ENCODE results near the gene IFT20. TPM values are rescaled to one million over a fixed set of nuclear protein-coding genes. Genes with fewer than 3 reads are reported as not detected.

IFT20 gene
- total RNA-seq, 6 donors from 2014 or later = 28.6 to 60.8 (median 44.3) TPM

DNA sequence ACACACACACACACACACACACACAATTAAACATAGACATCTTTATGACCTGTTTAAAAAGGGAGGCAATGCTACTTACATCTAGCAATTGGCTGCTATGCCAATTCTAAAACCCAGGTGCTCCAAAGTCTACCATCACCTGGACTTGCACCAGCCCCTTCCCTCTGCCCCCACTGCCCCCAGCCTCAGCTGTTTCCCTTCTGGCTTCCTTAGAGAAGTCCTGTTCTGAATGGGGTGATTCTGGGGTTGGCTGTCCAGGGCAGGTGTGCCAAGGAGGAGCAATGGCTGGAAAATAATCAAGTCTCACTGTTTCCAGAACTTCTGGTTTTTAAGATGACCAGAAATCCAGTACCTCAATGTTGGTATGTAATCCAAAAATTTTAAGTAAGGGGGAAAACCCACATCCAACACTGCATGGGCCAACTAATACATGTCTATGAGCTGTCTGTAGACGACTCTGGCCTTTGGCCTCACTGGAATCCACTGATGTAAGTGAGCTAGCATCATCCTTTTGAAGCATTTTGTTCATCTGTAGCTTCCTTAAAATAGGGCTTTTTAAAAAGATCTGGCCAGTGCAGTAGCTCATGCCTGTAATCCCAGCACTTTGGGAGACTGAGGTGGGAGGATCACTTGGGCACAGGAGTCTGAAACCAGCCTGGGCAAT lies 2.1 kb downstream of the IFT20 start:
- Histone ChIP-seq H3K27me3 (no peaks in the 10 kb centered on the region), H3K36me3 (peaks cover 11 to 40% (median 28%) of the 10 kb centered on the region in 4 donors), H3K4me1 (peaks cover 33 to 45% (median 35%) of the 10 kb centered on the region in 4 donors), H3K9me3 (no peaks in the 10 kb centered on the region), H3K4me3 (no peak overlapping the region), H3K27ac (peak overlapping the region in 1 of 4 donors; percentile 94)
- WGBS, 2 donors = 54 to 90% methylated on average over 1 of the region's 1 CpG
- no peak for DNase-seq
- TF ChIP-seq POLR2A (IDR thresholded peaks at IDR 0.05) (no peak), EP300 (IDR thresholded peaks at IDR 0.05) (no peak), POLR2AphosphoS5 (IDR thresholded peaks at IDR 0.05) (no peak)
- TF ChIP-seq, protein P1, sequence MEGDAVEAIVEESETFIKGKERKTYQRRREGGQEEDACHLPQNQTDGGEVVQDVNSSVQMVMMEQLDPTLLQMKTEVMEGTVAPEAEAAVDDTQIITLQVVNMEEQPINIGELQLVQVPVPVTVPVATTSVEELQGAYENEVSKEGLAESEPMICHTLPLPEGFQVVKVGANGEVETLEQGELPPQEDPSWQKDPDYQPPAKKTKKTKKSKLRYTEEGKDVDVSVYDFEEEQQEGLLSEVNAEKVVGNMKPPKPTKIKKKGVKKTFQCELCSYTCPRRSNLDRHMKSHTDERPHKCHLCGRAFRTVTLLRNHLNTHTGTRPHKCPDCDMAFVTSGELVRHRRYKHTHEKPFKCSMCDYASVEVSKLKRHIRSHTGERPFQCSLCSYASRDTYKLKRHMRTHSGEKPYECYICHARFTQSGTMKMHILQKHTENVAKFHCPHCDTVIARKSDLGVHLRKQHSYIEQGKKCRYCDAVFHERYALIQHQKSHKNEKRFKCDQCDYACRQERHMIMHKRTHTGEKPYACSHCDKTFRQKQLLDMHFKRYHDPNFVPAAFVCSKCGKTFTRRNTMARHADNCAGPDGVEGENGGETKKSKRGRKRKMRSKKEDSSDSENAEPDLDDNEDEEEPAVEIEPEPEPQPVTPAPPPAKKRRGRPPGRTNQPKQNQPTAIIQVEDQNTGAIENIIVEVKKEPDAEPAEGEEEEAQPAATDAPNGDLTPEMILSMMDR (IDR thresholded peaks at IDR 0.05) = no peak
- no peak for ATAC-seq (ENCODE audit: low FRiP score in 2 of 2)

GRCh38 chr17:28331891-28332420 lies 3.3 kb downstream of the IFT20 start:
- Histone ChIP-seq H3K36me3 (peaks cover 12 to 50% (median 34%) of the 10 kb centered on the region in 4 donors), H3K27me3 (no peaks in the 10 kb centered on the region), H3K27ac (no peak overlapping the region), H3K9me3 (no peaks in the 10 kb centered on the region), H3K4me1 (peaks cover 21 to 33% (median 24%) of the 10 kb centered on the region in 4 donors), H3K4me3 (no peak overlapping the region)
- DNase-seq = no peak
- 88 to 95% methylated on average over 6 of the region's 6 CpGs for WGBS, 2 donors
- TF ChIP-seq POLR2AphosphoS5 (IDR thresholded peaks at IDR 0.05) = no peak
- TF ChIP-seq POLR2A (IDR thresholded peaks at IDR 0.05) = no peak
- TF ChIP-seq, protein P1 (IDR thresholded peaks at IDR 0.05) = no peak
- no peak for TF ChIP-seq EP300 (IDR thresholded peaks at IDR 0.05)
- no peak for ATAC-seq (ENCODE audit: low FRiP score in 2 of 2)

- Histone ChIP-seq H3K27ac (no peak overlapping the region), H3K36me3 (peaks cover 12 to 55% (median 37%) of the 10 kb centered on the region in 4 donors), H3K9me3 (no peaks in the 10 kb centered on the region), H3K4me1 (peaks cover 12 to 21% (median 18%) of the 10 kb centered on the region in 4 donors), H3K4me3 (no peak overlapping the region), H3K27me3 (no peaks in the 10 kb centered on the region)
- 93 to 97% methylated on average over 2 to 5 of the region's 5 CpGs for WGBS, 2 donors
- ATAC-seq (ENCODE audit: low FRiP score in 2 of 2) (no peak), DNase-seq (no peak)
- TF ChIP-seq POLR2AphosphoS5 (IDR thresholded peaks at IDR 0.05) (no peak), POLR2A (IDR thresholded peaks at IDR 0.05) (no peak), EP300 (IDR thresholded peaks at IDR 0.05) (no peak)
- TF ChIP-seq, protein P1 (IDR thresholded peaks at IDR 0.05) = no peak
These were observed 4.6 kb downstream of the IFT20 start for GRCh38 chr17:28330671-28331070.

DNA sequence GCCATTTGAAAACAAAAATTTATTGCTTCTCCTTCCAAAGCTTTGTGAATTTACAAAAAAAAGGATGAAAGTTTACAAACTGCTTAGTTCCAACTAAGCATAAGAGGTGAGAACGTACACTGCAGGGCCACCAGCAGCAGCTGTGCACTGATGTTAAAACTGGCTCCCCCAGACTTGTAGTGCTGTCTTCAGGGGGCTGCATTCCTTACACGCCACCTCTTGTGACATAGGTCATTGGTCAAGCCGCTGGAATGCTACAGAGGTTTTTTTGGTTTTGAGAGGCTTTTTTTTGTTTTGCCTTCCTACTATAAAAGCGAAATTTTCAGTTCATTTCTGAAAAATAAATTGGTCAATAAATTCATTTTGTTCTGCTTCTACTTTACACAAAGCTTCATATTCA lies 6.9 kb downstream of the IFT20 start:
- no peak overlapping the region for H3K4me3 ChIP-seq
- 74% methylated on average over 4 of the region's 4 CpGs for WGBS, 2 donors
- no peaks in the 10 kb centered on the region for H3K9me3 ChIP-seq
- H3K4me1 ChIP-seq = peaks cover 3 to 19% (median 10%) of the 10 kb centered on the region in 4 donors
- peaks cover 12 to 55% (median 37%) of the 10 kb centered on the region in 4 donors for H3K36me3 ChIP-seq
- DNase-seq (no peak), ATAC-seq (ENCODE audit: low FRiP score in 2 of 2) (no peak)
- TF ChIP-seq, protein P1 (IDR thresholded peaks at IDR 0.05) = no peak
- TF ChIP-seq POLR2AphosphoS5 (IDR thresholded peaks at IDR 0.05) = no peak
- H3K27me3 ChIP-seq = no peaks in the 10 kb centered on the region
- H3K27ac ChIP-seq = no peak overlapping the region
